Measurements from ENCODE around the gene TBC1D22A.

Gene TBC1D22A

GRCh38 chr22:46770726-46771125 is 8.3 kb downstream of the TBC1D22A start:
- Histone ChIP-seq H3K4me1 (ENCODE audit: insufficient read depth, poor library complexity, severe bottlenecking) (peaks cover 23% of the 10 kb centered on the region), H3K27ac (ENCODE audit: poor library complexity, severe bottlenecking) (no peak overlapping the region), H3K4me3 (ENCODE audit: severe bottlenecking) (no peak overlapping the region), H3K9me3 (ENCODE audit: severe bottlenecking) (no peaks in the 10 kb centered on the region), H3K27me3 (ENCODE audit: insufficient read depth, poor library complexity, severe bottlenecking) (no peaks in the 10 kb centered on the region), H3K36me3 (ENCODE audit: low read depth) (no peaks in the 10 kb centered on the region)
- no peak for ATAC-seq (ENCODE audit: low read depth)
- DNase-seq (ENCODE audit: low spot score) = no peak
- no peak for TF ChIP-seq CTCF (IDR thresholded peaks at IDR 0.05; ENCODE audit: poor library complexity, severe bottlenecking)

GRCh38 chr22:46773076-46773475 is 10.6 kb downstream of the TBC1D22A start:
- ATAC-seq (ENCODE audit: low read depth) (no peak), DNase-seq (ENCODE audit: low spot score) (no peak)
- H3K27ac ChIP-seq (ENCODE audit: poor library complexity, severe bottlenecking) = peak overlapping the region; percentile 82
- no peaks in the 10 kb centered on the region for H3K9me3 ChIP-seq (ENCODE audit: severe bottlenecking)
- H3K36me3 ChIP-seq (ENCODE audit: low read depth) = no peaks in the 10 kb centered on the region
- no peaks in the 10 kb centered on the region for H3K27me3 ChIP-seq (ENCODE audit: insufficient read depth, poor library complexity, severe bottlenecking)
- peaks cover 25% of the 10 kb centered on the region for H3K4me1 ChIP-seq (ENCODE audit: insufficient read depth, poor library complexity, severe bottlenecking)
- TF ChIP-seq CTCF (IDR thresholded peaks at IDR 0.05; ENCODE audit: poor library complexity, severe bottlenecking) = no peak
- H3K4me3 ChIP-seq (ENCODE audit: severe bottlenecking) = no peak overlapping the region

GRCh38 chr22:46774253-46774979 is 12.0 kb downstream of the TBC1D22A start:
- Histone ChIP-seq H3K4me1 (ENCODE audit: insufficient read depth, poor library complexity, severe bottlenecking) (peaks cover 25% of the 10 kb centered on the region), H3K27ac (ENCODE audit: poor library complexity, severe bottlenecking) (peak overlapping the region; percentile 82), H3K9me3 (ENCODE audit: severe bottlenecking) (no peaks in the 10 kb centered on the region), H3K27me3 (ENCODE audit: insufficient read depth, poor library complexity, severe bottlenecking) (no peaks in the 10 kb centered on the region), H3K4me3 (ENCODE audit: severe bottlenecking) (peak overlapping the region; percentile 24), H3K36me3 (ENCODE audit: low read depth) (no peaks in the 10 kb centered on the region)
- ATAC-seq (ENCODE audit: low read depth) (no peak), DNase-seq (ENCODE audit: low spot score) (no peak)
- TF ChIP-seq CTCF (IDR thresholded peaks at IDR 0.05; ENCODE audit: poor library complexity, severe bottlenecking) = no peak

GRCh38 chr22:46774980-46775849 is 12.8 kb downstream of the TBC1D22A start:
- TF ChIP-seq CTCF (IDR thresholded peaks at IDR 0.05; ENCODE audit: poor library complexity, severe bottlenecking) = no peak
- H3K36me3 ChIP-seq (ENCODE audit: low read depth) = no peaks in the 10 kb centered on the region
- ATAC-seq (ENCODE audit: low read depth) = no peak
- H3K27ac ChIP-seq (ENCODE audit: poor library complexity, severe bottlenecking) = peak overlapping the region; percentile 82
- DNase-seq (ENCODE audit: low spot score) = no peak
- no peaks in the 10 kb centered on the region for H3K27me3 ChIP-seq (ENCODE audit: insufficient read depth, poor library complexity, severe bottlenecking)
- no peak overlapping the region for H3K4me3 ChIP-seq (ENCODE audit: severe bottlenecking)
- H3K9me3 ChIP-seq (ENCODE audit: severe bottlenecking) = no peaks in the 10 kb centered on the region
- peaks cover 25% of the 10 kb centered on the region for H3K4me1 ChIP-seq (ENCODE audit: insufficient read depth, poor library complexity, severe bottlenecking)

Measured in RWPE2 (cell line).